Tibial nerve (tissue), 4 donors: ENCODE measurements around the gene RNF213.
"Not testable (repeated sequence)": the region's sequence is repeated elsewhere in the genome, so short reads cannot be mapped to it uniquely, and the experiment has no call there.

Source experiments
- CTCF ChIP-seq, 5 experiments: fragments of 200-600 bp in 3 of 5; fragments of 450-650 bp in 2 of 5; sonication (generic) in 3 of 5; IDR thresholded peaks; one replicate each; pipeline ENCODE4 v1.5.1; 2016 to 2019; ENCODE audit warnings: antibody characterized with exemption in 5 of 5, mild to moderate bottlenecking in 3 of 5, moderate library complexity in 2 of 5
- EP300 ChIP-seq, 2 donors: sonication (generic); formaldehyde crosslinking; IDR thresholded peaks; one replicate each; pipeline ENCODE4 v1.6.1; 2017; ENCODE audit warnings: antibody characterized with exemption in 2 of 2, mild to moderate bottlenecking in 1 of 2
- POLR2A ChIP-seq, 2 donors: fragments of 450-650 bp; IDR thresholded peaks; one replicate each; pipeline ENCODE4 v1.6.1; 2017; ENCODE audit warnings: antibody characterized with exemption in 2 of 2, mild to moderate bottlenecking in 2 of 2, moderate library complexity in 2 of 2

GRCh38 chr17:80402102-80402501, 141.4 kb downstream of the RNF213 start:
- TF ChIP-seq POLR2A, CTCF, EP300 (IDR thresholded peaks at IDR 0.05): not testable (repeated sequence)
